Central memory CD4-positive, alpha-beta T cell (primary cell): Measurements from ENCODE around the gene SYT1.
"Not testable (repeated sequence)": the region's sequence is repeated elsewhere in the genome, so short reads cannot be mapped to it uniquely, and the experiment has no call there.

Source experiments
- DNase-seq: peaks from one replicate; pipeline ENCODE4 v3.0.0; 2022

SYT1 gene

DNA sequence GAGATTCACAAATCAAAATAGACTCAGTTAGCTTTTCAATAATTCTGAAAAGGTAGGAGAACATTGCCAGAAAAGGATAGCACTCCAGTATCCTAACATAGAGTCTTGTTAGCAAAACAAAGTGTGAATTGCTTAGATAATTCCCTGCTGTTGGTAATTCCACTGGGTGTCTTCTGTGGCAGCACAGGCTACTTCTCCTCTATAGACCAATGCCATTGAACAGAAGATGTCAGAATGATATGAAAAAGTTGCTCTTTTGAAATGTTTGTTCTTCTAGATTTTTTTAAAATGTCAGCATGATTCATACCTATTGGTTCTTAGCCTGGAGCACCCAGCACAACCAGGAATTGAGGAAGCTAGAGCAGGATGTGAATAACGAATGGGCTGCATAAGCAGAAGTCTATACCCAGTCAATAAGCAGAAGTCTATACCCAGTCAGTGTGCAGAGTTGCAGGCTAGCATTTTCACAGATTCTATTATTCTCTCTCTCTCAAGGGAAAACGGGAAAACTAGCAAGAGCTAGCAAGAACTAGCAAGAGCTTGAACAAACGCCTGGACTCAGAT, 112.8 kb downstream of the SYT1 start:
- no peak for DNase-seq

DNA sequence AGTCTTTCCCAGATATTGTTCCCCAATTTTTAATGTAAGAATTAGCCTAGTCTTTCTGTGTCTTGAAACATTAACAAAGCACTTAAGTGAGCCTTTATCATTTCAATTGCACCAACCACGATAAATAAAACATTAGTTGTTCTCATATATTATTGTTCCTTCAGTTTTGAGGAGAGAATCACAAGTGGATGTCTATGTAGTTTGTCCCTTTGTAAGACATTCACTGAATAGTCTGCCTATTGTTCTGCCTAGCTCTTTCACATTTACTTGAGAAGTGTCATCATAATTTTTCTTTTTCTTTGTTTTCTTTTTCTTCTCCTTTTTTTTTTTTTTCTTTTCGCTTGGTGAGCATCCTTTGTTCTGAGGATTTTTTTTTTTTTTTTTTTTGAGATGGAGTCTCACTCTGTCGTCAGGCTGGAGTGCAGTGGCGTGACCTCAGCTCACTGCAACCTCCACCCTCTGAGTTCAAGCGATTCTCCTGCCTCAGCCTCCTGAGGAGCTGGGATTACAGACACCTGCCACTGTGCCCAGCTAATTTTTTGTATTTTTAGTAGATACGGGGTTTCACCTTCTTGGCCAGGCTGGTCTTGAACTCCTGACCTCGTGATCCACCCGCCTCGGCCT, 129.7 kb downstream of the SYT1 start:
- DNase-seq, result no peak

DNA sequence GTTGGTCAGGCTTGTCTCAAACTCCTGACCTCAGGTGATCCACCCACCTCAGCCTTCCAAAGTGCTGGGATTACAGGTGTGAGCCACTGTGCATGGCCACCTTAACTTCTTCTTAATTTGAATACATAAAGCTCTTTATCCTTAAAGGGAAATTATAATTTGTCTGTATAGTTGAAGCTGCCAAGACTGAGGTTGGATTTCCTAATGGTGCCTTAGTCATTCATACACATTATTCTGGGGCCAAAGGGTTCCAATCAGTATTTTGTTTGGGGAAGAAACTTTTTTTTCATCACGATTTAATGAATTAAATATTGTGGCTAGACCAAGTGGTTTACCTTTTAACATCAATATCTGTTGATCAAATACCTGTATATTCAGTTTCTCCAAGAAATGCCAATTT, 135.9 kb downstream of the SYT1 start:
- DNase-seq, result no peak

DNA sequence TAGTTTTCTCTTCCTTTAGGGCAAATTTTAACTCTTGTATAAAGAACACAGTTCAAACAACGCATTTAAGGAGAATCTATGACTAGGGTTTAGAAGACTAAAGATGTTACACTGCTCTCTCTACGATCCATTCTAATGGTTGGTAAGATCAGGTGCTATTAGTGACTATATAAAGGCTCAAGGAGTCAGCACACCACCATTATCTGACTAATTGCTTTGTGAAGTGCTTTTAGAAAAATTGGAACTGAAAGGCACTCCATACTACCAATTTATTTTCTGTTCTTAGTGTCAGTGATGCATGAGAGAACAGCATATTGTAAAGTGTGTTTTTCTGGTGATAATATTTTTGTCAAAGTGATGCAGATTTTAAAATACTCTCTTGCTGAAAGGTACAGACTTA, 136.8 kb downstream of the SYT1 start:
- no peak for DNase-seq

DNA sequence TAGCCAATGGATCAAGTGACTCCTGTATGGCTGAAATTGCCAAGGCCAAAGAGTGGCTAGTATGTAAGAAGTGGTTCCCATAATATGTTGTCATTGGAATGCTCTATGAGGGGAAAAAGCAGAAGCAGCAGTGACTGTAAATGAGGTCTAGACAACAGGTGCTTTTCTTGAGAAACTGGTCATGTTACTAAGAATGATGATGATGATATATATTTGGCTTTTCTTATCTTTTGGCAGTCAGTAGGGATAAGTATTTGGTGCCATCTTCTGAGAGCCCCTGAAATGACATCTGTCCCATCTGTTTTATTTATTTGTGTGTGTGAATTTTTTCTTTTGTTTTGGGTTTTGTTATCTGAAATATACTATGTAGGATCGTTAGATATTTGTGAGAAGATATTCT, 141.7 kb downstream of the SYT1 start:
- DNase-seq, result no peak

DNA sequence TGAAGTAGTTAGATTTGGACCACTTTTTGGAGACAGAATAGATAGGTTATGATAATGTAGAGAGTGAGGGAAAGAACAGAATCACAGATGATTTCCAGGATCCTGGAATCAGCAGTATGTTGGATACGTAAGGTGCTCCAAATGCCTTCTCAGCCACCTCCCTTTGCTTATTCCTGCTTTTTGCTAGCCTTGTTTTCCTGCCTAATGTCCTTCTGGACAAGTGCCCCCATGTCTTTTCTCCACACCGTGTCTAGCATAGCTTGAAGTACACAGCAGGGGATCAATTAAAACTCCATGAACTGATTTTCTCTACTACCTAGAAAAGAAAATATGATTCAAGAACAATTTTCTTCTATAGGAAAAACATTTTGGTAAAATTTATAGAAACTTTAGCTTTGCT, 144.0 kb downstream of the SYT1 start:
- DNase-seq, result no peak

DNA sequence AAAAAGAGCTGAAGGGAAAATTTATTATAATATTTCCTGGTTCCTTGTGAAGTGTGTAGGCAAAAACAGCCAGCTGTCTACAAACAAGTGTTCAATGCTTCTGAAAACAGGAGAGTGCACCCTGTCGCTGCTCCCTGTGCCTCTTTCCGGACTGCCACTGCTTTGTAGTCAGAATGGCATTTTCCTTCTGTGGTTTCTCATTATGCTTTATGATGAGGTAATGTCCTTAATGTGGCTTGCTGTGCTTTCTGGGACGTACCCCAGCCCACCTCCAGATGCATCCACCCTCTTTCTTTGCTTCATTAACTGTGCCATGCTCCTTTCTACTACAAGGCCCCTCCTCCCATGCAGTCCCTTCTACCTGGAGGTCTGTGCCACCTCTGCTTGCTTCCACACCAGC, 148.1 kb downstream of the SYT1 start:
- no peak for DNase-seq

DNA sequence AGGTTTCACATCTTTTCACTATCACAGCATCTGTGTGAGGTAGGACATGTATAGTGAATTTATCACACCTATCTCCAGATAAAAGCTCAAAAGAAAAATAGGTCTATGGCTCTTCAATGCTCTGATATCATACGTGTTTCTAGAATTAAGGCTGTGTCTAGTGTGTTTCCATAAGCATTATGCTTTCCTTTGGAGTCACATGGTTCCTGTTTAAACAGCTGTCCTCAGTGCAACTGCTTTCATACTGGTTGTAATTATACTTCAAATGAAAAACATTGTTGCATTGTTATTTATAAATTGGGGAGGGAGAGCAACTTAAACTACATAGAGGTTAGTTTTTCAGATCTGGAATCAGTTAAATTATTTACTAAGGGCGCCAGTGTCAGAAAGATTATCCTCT, 151.6 kb downstream of the SYT1 start:
- no peak for DNase-seq

DNA sequence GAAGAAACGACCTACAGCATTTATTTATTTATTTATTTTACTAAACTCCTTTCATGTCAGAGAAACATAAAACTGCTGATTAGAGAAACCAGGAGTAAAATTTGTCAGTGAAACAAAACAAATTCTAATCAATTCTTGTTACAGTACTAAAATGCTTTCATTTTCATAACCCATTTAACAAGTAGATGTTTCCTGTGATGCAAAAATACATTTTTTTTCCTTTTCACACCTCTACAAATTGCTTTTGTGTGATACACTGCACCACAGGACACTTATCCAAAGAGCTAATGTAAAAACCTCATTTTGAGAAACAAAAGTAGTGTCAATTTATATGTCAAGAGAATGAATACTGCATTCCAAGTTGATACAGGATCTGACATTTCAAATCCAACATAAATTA, 155.1 kb downstream of the SYT1 start:
- DNase-seq, result no peak

DNA sequence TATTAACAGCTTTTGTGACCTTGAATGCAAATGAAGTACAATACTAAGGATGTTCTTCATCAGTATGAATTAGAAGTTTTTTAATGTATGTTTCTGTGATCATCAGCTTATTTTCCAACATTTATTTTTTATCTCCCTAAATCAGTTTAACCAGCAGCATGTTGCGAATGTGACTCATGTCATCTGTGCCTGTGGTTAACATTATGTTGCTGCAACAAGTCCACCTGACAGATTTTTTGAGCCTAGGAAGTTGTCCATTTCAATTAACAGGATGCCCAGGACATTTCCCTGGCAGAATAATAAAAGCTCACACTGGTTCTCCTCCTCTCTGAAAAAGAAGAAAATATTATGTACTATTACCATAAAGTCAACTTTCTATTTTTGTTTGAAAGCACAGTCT, 155.5 kb downstream of the SYT1 start:
- DNase-seq, result no peak

DNA sequence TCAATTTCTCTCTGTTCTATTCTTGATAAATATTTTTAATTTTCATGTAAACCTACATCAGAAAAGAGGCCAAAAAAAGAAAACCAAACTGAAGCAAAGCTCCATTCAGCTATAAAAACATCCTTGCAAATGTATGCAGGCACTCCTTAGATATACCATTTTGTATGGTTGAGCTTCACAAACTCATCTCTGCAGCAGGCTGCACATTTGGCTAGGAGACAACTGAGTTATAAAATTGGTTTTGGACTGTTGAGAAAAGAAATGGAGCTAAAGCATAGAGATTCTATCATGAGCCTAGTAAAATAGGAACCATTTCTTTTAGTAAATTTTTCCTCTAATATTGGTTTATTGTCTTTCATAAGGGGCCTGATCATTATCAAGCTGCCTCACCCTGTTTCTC, 156.4 kb downstream of the SYT1 start:
- DNase-seq, result no peak

DNA sequence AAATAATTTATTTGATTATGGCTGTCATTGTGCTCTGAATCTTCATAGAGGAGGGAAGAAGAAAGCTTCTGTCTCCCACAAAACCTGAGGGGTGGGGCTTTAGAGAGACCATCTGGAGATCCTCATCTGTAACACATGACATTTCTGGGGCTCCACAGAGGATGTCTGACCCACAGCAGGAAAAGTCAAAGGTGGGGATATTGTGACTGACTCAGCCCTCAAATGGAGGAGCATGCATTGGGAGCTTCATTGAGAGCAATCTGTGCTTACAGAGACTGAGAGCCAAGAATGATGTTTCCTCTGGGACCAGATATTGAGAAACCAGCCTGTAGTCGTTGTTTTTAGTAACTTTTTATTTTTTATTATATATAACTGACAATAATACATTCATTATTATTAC, 158.7 kb downstream of the SYT1 start:
- DNase-seq, result no peak

DNA sequence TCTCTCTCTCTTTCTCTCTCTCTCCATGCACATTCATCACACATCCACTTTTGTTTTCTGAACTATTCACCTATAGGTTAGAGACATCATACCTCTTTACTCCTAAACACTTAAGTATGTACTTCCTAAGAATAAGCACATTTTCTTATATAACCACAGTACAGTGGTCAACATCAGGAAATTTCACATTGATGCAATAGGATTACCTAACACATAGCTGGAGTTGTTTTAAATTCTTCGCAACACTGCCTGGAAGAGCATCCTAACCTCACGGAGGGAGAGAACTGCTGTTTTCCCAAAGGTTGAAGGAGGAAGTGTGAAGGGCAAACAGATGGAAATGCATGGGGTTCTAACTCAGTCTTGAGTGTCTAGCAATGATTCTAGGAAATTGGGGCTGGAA, 159.2 kb downstream of the SYT1 start:
- DNase-seq, result no peak

DNA sequence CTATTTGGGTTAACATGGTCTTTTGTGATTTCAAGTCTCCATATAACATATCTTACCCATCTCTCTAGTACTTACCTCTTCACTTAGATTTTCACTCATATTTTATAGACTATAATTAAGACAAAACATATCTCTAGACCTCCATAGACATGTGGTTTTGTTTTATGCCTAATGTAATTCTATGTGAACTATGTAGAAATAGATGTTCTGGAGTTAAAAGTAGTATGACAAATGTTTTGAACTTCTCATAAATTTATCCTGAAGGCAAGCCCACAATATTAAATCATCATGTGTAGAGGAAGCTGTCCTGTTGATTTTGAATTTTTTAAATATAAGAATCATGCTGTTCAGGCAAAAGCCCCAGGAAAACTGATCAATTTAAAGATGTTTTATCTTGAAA, 169.2 kb downstream of the SYT1 start:
- DNase-seq, result no peak

DNA sequence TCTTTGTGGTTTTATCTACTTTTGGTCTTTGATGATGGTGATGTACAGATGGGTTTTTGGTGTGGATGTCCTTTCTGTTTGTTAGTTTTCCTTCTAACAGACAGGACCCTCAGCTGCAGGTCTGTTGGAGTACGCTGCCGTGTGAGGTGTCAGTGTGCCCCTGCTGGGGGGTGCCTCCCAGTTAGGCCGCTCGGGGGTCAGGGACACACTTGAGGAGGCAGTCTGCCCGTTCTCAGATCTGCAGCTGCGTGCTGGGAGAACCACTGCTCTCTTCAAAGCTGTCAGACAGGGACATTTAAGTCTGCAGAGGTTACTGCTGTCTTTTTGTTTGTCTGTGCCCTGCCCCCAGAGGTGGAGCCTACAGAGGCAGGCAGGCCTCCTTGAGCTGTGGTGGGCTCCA, 180.2 kb downstream of the SYT1 start:
- not testable (repeated sequence) for DNase-seq

DNA sequence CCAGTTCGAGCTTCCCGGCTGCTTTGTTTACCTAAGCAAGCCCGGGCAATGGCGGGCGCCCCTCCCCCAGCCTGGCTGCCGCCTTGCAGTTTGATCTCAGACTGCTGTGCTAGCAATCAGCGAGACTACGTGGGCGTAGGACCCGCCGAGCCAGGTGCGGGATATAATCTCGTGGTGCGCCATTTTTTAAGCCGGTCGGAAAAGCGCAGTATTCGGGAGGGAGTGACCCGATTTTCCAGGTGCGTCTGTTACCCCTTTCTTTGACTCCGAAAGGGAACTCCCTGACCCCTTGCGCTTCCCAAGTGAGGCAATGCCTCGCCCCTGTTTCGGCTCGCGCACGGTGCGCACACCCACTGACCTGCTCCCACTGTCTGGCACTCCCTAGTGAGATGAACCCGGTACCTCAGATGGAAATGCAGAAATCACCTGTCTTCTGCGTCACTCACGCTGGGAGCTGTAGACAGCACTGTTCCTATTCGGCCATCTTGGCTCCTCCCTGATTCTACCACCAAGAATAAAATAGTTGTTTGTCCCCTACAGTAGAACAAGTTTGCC, 180.7 kb downstream of the SYT1 start:
- not testable (repeated sequence) for DNase-seq

DNA sequence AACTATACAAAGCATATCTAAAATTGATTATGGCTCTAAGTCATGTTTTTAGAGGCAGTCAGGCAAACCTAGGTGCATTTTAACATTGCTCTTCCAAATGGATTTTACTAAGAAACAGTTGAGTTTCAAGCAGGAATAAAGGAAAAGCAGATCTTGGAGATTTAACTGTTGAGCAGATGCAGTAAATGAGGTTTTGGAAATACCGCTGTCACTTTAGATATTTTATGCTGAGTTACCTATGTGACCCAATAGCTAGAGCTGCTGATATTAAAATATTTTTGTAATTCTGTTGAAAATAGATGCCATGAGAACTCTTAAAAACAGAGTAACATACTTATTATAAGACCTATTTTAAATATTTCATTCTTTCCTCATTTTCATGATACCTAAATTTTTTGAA, 181.4 kb downstream of the SYT1 start:
- DNase-seq, result no peak

DNA sequence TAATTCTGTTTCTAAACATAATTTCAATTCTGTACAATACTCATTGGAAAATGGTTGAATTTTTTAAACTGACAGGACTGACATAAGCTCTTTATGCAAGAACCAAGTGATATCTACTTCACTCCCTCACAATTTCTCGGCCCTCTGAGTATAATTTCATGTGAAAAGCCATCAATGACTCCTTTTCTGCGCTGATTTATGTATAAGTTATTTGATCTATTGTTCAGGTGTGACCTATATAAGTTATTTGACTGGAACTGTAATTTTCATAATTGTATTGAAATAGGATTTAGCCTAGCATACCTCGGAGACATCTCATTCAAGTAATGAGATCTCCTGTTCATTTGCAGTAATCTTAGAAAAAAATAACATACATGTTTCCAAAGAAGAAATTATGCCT, 184.4 kb downstream of the SYT1 start:
- no peak for DNase-seq

DNA sequence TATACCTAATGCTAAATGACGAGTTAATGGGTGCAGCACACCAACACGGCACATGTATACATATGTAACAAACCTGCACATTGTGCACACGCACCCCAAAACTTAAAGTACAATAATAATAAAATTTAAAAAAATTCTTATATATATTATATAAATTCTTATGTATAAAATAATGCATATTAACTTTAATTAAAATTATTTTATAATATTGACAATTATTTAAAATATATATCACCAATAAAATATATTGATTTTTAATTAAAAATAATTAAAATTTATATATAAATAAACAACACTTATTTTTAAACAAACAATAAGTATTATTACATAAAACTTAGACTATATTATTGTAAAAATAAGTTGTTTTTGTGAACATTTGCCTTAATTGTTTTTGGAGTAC, 188.8 kb downstream of the SYT1 start:
- no peak for DNase-seq

DNA sequence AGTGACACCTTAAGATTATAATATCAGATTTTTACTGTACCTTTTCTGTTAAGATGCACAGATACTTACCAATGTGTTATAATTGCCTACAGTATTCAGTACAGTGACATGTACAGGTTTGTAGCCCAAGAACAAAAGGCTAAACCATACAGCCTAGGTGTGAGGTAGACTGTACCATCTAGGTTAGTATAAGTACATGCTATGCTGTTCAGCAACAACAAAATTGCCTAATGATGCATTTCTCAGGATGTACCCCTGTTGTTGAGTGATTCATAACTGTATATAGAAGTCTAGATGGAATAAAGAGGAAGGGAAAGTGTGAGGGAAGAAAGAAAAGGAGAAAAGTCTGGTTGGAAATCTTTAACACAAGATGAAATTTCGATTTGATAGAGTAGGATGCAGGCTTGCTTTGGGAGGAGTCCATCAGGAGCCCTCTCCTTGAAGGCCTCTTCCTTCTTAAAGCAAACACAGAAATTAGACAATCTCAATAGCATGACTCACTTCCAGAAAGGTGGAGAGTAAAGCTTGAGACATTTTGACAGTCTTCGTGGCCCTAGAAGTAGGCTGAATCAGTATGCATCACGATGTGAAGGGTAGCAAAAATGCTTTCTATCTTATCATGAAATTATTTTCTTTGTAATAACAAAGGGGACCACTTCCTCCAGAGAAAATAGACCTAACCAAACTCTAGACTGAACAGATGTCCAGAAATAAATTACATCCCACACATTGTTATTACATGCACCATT, 191.5 kb downstream of the SYT1 start:
- DNase-seq, result no peak

DNA sequence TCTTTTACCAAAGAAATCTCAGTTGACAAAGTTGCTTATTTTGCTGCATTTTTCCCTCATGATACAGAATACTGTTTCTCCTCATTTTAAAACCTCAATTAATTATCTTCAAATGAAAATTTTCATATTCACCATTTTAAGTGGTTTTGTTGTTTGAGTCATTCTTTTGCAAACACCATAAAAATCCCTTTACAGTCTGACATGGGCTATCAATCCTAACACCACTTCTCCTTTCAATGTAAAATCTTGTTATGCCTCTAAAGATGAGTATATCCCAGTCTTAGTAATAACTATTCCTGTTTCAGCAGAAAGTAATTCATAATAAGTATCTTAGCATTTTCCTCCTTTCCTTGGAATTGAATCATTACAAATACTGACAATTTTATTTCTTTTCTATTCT, 192.2 kb downstream of the SYT1 start:
- DNase-seq, result no peak

DNA sequence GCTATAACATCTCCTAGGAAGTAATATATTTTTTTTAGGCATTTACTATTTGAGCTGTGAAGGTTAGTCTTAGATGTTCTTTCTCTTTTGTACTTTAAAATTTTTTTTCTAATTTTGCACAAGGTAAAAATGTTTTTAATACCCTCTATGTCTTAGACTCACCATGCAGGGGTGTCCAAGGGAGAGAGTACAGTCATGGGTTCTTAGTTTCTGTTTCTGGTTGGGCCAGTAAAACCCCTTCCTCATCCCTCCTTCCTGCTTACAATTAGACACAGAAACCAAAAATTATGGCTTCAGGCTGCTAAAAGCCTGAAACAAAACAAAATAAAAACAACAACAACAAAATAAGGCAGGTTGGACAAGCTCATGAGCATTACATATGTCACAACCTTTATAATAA, 193.0 kb downstream of the SYT1 start:
- DNase-seq, result no peak

DNA sequence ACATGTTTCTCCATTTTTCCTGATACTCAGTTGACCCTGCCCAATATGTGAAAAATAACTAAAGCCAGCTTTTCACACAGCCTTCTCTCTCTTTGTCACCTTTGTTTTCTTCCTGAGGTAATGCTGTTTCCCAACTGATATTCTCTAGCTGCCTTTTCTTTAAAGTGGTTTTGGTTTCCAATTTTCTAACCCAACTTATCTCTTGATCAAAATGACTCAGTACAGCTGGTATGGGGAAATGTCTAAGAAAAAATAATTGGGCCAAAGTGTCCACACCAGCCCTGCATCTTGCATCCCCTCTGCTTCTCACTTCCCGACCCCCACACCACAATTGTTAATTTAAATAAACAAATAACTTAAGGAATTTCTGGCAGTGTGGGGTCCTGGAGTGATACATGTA, 193.8 kb downstream of the SYT1 start:
- DNase-seq, result no peak

DNA sequence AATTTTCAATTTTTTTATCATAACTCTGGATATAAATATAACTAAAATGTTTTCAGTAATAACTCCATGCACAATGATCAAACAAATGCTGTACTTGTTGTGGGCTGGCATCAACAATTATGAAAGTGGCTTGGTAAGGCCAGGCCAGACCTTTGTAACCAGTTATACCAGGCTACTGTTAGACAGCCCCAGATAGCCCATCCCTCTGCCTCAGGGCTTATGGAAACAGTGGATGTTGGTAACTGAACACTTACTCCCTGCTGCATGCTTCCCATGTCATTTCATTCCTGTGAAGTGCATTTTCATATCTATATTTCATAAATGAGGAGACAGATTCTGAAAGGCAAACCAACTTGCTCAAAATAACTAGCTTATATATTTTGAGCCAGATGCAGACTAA, 195.0 kb downstream of the SYT1 start:
- no peak for DNase-seq
